Stimulated activated CD4-positive, alpha-beta T cell treated with anti-CD3 and anti-CD28 coated beads, Interleukin-15, amount 100 ng/mL, for 1 hour (primary cell): ENCODE results near the gene GALNT10.

Source experiments
- DNase-seq, 2 donors: peaks; one replicate each; pipeline ENCODE4 v3.0.0-alpha.2; 2020; ENCODE audit warnings: low read depth in 1 of 2, low spot score in 1 of 2

GALNT10 gene

DNA sequence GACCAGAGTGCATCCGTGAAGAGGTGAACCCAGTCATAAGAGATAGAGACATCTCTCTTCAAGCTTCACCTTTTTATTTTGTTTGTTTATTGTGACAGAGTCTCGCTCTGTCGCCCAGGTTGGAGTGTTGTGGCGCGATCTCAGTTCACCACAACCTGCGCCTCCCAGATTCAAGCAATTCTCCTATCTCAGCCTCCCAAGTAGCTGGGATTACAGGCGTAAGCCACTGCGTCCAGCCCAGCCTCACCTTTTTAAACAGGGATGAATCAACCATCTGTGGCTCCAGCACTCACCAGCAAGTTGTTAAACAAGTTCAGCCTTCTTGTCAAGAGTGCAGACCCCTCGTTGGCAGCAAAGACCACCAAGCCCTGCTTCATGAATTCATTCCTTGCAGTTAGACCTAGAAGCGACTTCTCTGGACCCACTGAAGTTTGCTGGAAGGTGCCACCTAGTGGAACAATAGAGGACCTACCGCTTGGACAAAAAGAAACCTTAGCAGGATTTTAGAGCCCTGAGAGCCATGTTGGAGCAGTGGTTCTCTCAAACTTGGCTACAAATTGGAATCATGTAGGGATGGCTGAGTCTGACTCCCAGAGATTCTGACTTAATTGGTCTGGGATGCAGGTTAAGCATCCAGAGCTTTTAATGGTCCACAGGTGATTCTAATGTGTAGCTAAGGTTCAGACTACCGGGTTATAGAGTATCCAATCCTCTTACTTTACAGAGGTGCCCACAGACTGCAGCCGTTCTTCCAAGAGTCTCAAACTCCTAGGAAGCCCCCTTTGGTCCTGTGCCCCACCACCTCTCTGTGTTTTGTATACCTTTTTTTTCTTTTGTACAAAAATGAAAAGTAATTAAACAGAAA, 10.5 kb upstream of the GALNT10 start:
- no peak for DNase-seq

DNA sequence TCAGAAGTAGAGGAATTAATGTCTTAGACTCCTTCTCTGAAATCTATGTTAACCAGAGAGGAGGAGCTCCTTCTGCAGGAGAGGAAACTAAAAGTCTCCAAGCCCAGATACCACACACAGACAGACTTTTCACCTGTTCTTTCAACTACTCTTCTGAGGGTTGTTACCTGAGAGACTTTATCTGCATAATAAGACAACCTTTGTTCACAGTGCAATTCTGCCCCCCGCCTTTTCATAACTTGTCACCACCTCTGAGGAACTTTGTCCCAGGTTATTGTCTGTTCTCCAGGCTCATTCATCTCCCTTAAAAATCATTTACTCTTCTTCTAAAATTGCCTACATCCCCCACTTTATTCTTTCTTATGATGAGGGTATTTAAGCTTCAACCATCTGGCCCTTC, 9.4 kb upstream of the GALNT10 start:
- no peak for DNase-seq

DNA sequence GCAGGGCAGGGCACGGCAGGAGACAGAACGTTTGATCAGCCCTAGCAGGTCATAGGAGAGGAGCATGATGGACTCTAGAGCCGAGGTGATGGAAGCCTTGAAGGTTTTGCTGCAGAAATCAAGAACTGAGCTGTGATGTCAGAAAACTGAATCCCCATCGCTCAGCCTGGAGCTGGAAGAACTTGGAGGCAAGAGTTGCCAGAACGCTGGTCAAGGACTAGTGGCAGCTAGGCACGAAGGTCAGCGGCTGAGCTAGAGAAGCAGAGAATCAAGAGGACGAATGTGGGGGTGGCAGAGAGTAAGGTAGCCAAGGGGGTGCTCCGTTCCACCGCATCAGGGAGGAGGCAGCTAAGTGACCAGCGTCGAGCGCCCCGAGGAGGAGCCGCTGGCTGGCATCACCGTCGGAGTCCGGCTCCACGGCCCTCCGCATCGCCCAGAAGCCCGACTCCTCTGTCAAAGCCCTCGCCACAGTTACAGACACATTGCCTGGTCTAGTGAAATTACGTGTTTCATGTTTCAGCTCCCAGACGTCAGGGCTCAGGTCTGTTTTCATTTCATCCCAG, 1.2 kb upstream of the GALNT10 start:
- no peak for DNase-seq

DNA sequence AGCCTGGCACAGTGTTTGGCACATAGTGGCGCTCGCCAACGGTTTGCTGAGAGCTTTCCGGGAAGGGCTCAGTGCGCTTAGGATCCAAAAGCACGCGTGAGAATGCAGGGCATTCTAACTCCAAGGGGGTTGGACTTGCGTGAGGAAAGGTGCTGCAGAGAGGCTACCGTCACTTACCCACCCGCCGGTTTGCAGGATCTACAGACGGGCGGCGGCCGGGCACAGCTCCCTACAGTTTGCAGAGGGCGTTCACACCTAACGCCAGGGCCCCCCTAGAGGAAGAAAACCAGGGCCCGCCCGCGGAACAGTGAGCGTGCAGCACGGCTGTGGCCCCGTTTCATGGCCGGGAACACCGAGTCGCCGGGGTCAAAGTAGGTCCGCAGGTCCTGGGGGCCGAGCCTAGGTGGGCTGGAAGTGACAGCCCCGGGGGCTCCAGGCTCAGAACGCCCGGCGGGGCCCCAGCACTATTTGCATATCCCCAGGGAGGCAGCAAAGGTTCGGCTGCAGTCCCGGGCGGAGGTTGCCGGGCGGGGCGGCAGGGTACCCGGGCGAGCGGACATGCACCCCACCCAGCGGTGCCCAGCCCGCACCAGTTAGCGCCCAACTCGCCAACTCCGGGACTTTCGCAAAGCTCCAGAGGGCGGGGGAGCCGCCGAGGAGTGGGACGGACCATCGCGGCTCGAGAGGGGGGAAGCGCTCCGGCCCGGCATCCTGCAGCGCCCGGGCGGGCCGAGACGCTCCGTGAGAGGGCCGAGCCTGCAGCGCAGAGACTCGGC, 526 bp upstream of the GALNT10 start:
- peak; percentile 67 to 68 for DNase-seq

DNA sequence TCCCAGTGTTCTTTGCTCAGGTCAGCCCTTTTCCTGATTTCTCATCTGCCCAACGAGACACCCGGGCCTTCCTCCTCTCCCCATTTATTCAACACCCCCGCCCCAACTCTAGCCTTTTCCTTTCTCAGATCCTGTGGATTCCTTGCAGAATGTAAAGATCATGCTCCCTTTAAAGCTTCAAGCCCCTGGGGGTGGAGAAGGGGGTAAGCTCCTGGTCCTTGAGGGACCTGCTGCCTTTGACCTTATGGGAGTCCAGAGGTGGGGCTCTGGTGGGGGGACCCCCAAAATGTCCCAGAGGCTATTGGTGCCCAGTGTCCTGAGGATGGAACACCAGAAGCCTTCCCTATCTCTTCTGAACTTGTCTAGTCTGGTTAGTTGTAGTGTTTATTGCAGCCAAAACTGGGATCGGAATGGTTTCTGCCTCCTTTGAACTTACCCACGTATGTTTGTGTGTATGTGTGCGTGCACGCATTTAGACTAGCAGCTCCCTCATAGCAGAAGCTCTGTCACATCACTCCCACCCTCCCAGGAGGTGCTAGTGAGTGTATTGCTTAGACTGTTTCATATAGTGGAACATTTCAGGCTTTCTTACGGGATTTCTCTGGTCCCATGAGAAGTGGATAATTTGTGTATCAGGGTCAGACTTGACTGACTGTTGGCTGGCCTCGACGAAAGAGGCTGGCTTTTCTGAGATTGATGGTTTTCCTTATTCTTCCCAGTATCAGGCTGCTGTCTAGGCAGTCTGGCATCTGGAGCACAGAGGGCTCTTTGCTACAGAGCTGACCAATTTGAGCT, 1.1 kb downstream of the GALNT10 start:
- no peak for DNase-seq

DNA sequence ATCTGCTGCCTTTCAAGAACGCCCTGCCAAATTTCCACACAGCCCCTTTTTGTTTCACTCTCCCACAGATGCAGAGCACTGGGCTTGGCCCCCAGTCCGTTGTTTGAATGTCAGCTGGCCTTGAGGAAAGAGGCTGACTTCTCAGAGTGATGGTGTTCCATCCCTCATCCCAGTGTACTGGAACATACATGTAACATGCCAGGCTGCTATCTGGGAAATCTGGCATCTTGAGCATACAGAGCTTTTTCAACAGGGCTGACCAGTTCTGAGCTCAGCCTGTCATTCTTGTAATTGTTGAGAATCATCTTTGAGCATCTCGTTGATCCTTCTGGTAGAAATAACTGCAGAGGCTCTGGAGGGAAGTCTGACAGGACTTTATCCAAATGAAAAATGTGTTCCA, 2.8 kb downstream of the GALNT10 start:
- DNase-seq: no peak

DNA sequence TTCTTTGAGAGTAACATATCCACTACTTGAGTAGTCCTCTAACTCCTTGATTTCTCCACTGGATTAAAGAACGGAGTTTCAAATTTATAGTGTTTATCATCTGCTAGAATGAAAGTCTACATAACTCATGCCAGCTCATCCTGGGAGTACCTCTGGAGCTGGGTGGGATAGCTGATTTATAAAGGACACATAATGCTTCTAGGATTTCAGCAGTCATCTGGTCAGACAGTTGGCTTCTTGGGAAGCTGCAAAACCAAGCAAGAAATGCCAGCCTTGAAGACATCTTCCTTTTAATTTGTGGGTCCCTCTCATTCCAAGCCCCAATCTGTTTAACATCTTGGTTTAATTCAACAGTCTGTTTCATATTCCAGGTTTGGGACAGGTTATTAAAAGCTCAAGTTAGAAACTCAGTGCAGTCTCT, 3.2 kb downstream of the GALNT10 start:
- no peak for DNase-seq

DNA sequence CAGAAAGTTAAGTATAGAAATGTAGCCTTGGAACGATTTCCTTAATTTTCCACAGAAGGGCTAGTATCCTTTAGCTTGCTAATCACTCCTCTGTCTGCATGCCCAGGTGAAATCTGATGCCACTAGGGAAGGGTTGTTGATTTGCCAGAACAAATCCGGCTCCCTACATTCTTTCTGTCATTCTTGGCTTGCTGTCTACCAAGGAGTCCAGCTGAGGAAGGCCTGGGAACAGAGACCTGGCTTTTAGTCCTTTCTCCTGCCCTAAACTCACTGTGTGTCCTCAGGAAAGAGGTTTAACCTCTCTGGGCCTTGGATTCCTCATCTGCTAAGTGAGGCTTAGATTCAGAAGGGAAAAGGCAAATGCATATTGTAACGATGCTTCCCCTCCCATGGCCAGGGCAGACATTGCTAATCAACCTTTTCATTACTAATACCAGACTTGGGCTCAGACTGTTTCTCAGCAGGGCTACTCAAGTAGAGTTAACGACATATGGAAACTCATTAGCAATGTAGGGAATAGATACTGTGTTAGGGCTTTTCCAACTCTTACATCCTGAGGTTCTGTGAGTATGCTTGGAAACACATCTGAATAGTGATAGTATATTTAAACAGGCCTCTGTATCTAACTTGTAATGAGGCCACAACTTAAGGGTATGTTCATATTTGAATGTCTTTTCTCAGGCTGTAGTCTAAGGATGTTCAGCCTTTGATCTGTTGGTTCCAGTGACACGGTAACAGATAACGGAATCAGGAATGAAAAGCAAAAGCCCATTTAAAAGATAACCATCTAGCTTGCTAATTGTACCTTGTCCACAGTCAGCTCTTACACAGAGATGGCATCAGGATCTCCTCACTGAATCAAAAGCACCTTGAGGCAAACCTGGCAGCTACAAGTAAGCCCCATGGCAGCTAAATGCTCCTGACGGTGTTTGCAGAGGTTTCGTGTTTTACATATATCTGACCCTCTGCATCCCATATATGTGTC, 4.1 kb downstream of the GALNT10 start:
- DNase-seq: no peak

DNA sequence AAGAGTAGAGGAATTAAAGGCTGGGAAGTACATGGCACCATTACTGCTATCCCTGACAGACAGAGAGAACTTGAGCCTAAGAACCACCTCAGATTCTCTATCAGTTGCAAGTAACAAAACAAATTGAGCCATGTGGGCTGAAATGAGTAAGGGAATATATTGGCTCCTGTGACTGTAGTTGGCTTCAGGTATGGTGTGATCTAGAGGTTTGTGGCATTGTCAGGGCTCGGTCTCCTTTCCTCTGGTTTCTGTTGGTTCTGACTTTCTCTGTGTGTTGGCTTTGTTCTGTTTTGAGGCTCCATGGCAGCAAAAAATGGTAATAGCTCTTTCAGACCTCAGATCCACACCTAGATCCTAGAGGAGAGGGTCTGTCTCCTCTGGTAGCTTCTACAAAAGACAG, 5.7 kb downstream of the GALNT10 start:
- no peak for DNase-seq

DNA sequence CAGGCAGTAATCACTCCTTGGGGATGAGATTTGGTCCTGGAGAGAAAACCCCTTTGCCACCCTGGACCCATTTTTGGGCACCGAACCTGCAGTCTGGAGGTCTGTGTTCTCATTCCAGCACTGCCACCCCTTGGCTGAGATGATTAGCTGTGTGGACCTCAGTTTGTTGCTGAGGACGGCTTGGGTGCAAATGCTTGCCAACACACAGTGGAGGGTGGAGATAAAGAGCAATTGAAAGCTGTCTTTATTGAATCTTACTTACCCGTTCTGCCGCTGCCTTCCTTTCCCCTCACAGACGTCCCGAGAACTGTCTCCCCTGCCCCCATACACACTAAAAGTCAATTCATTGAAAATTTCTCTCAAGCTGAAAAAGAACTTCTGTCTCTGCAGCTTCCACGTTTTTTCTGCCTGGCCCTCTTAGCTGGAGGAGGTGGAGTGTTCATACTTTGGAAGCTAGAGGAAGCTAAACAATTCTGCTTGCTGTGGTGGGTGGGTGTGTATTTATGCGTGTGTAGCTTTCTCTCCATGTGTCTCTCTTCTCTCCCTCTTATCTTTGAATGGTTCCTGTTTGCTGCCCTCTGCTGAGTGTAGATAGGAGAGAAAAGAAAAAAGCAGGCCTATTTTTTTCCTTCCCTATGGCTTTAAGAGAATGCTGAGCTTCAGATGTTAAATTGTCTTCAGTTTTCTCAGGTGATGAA, 6.6 kb downstream of the GALNT10 start:
- DNase-seq: no peak

DNA sequence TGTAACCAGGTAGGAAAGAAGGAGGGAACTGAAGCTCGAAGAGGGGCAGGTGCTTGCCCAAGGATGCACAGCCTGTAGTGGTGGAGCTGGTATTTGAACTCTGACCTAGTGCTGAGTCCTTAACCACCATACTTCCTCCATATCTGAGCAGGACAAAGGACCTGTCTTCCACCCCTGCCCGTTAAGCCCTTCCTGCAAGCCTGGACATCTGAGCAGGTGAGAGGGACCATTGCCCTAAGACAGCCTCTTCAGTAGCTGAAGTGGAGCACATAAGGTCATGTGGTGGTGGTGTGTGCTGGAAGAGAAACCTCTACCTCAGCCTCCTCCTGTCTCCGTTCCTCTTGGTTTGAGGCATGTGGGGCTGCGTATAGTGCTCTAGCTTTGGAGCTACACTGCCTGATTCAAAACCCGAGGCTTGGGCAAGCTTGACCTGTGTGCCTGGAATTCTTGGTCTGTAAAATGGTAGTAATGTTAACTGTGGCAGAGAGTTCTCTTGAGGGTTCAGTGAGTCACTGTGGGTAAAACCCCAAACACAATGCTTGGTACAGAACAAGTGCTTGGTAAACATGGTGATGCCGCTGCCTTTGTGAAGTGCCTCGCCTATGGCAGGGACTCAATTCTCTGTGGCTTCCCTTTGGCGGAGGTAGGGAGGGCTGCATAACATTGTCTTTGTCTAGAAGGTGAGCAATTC, 7.4 kb downstream of the GALNT10 start:
- DNase-seq: peak; percentile 12 to 29

DNA sequence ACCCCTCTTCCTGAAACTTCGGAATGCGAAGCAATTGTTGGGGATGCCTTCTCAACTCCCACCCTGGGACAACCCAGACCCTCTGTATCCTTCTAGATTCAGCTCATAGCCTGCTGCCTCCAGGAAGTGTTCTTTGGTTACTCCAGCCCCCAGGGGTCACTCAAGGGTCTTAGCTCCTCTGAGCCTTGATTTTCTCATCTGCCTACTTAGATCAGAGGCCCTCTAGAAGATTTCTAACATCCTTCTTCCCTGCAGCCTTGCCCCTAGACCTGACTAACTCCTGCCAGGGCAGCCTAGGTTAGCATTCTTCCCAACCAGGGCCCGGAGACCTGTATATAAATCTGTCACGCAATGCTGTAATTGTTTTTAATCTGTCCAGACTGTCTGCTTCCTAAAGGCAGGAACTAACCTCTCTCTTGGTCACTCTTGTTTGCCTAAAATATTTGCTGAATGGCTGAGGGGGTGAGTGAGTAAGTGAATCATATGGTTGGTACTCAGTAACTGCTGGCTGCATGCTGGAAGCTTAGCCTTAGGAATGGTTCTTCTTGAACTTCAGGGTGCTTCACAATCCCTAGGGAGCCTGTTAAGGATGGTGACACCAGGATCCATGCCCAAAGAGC, 8.2 kb downstream of the GALNT10 start:
- no peak for DNase-seq

DNA sequence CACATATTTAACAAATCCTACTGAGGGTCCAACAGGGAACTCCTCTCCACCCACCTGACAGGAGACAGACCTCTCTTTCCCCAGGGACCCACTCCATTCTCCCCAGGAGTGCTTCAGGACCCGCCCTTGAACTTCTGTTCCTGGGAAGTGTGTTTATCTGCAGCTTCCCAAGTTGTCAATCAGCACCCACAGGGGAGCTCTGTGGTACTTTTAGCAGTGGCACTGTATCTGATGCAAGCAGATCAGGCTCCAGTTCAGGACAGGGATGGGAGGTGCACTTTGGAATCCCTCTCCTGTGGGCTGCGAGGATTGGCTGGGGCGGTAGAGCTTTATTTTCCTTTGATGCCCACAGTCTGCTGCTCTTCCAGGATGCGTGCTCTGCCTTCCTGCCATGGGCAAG, 8.7 kb downstream of the GALNT10 start:
- no peak for DNase-seq

DNA sequence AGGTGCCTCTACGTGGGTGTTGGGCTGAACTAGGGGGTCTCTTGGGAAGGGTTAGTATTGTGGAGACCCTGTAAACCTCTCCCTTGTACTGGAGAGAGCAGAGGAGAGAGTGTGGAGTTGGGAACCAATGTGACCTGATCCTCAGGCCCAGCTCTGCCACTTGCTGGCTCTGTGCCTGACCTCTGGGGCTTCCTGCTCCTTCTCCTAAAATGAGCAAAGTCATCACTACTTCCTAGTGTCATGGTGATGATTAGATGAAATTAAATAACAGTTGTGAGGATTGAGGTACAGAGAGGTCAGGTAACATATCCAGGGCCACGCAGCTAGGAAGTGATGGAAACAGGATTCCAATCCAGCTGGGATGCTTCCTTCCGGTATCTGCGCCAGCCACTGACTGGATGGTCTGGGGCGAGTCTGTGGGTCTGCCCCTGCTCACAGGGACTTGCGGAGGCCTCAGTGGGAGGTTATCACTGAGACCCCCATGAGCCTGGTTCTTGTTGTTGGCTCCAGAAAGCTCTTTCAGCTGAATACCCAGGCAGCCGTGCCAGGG, 9.2 kb downstream of the GALNT10 start:
- no peak for DNase-seq

DNA sequence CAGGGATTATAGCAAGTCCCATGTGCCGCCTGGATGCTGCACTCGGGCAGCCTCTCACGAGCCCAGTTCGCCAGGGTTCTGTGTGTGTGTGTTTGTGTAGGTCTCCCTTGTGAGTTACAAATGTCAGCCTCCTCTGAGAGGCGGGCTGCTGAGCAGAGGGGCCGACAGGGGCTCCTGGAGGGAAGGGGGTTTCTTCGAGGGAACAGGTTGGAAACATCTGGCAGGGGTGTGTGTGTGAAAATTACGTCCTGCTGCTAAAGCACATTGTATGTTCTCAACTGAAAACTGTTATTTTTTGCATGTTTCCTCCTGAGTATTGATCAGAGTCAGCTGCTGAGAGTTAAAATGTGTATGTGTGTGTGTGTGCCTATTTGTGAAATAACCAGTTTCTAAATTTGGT, 9.7 kb downstream of the GALNT10 start:
- no peak for DNase-seq

DNA sequence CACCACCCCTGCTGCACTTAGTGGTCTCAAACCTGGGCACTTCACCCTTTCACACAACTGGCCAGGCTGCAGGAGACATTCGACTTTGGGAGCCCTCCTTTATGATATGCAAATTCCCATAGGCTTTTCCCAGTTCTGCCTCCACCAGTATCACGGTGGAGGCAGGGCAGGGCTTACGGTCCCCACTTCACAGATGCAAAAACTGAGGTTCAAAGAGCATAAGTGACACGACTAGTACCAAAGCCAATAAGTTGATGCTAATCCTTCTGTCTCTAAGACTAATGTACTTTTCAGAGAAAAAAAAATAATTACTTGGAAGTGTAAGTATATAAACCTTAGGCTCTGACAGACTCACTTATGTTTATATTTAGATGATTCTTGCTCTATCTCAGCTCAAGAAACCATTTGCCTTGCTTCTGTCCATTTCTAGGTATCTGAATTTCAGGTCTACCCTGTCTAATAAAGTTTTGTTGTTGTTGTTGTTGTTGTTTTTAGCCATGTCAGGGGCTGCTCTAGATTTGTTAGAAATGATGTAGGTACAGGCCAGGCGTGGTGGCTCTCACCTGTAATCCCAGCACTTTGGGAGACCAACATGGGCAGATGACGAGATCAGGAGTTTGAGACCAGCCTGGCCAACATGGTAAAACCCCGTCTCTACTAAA, 10.7 kb downstream of the GALNT10 start:
- no peak for DNase-seq

DNA sequence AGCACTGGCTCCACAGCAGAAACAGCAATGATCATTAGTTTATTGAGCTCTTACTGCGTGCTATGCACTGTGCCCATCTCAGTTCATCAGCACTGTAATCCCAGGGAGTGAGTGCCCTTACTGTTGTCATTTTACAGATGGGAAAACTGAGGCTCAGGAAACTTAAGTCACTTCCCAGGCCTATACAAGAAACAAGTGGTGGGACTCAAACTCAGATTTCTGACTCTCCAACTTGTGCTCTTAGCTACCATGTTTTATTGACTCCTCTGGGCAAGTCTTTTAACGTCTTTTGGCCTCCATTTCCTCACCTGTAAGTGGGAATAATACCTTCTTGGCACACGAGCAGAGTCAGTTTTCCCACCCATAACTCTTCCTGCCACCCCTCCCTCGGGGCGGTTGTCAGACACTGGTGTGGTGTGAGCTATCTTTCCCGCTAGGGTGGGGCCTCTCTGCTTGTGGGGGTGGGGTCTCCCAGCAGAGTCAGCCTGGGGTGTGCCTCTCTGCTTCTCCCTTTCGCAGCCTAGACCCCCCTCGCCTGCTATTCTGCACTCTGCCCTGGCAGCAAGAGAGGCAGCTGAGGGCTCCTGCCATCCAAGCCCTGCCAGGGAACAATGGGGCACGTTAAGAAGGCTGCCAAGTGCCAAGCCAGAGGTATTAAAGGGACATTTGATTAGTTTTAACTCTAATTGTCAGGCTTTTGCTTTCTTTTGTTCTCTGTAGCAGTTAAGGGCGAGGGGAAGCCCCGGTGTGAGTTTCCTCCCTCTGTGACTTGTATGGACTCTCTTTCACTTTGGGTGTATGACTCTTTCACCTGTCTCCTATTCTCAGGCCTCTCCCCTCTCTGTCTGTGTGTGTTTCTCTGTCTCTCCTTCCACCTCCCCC, 12.1 kb downstream of the GALNT10 start:
- DNase-seq: peak in 1 of 2 donors; percentile 31
